K562 (cell line): ENCODE results near the gene ATP5MK. TPM values are rescaled to one million over a fixed set of nuclear protein-coding genes. Genes with fewer than 3 reads are reported as not detected.

Experiments
- ADNP ChIP-seq: fragments of 200-800 bp; sonication (Bioruptor generic); IDR thresholded peaks from 2 replicates; pipeline ENCODE4 v1.6.1; 2016; ENCODE audit warnings: missing genetic modification characterization, missing compliant biosample characterization
- CBX1 ChIP-seq: sonication (generic); IDR thresholded peaks from 2 replicates; pipeline ENCODE4 v1.6.1; 2016; ENCODE audit warnings: antibody characterized with exemption, low read depth, mild to moderate bottlenecking
- EGR1 ChIP-seq: fragments of 450-650 bp; conservative IDR thresholded peaks from 2 replicates; pipeline ENCODE4 v1.6.1; 2017; ENCODE audit warnings: mild to moderate bottlenecking
- KLF13 ChIP-seq: fragments of 450-650 bp; IDR thresholded peaks from 2 replicates; pipeline ENCODE4 v1.6.1; 2016; ENCODE audit warnings: missing genetic modification characterization, low read depth, mild to moderate bottlenecking, missing compliant biosample characterization, moderate library complexity, borderline replicate concordance
- MAZ ChIP-seq, 2 experiments: fragments of 450-650 bp in 1 of 2; sonication (generic) in 1 of 2; formaldehyde crosslinking; IDR thresholded peaks in 1 of 2; conservative IDR thresholded peaks in 1 of 2; 2 replicates each; pipeline versions ENCODE4 v1.4.0 to v1.5.0; 2020; ENCODE audit warnings: mild to moderate bottlenecking in 1 of 2, missing genetic modification reagents in 1 of 2
- MCM7 ChIP-seq, 2 experiments: fragments of 450-650 bp; IDR thresholded peaks; 2 replicates each; pipeline ENCODE4 v1.6.1; 2016 to 2018
- MYNN ChIP-seq, 2 experiments: sonication (generic); formaldehyde crosslinking in 1 of 2; IDR thresholded peaks; 2 replicates each; pipeline versions ENCODE4 v1.5.0 to v1.6.1; 2016 to 2020; ENCODE audit warnings: antibody characterized with exemption in 1 of 2, missing genetic modification reagents in 1 of 2
- NFATC3 ChIP-seq: fragments of 450-650 bp; IDR thresholded peaks from 2 replicates; pipeline ENCODE4 v1.6.1; 2017; ENCODE audit warnings: mild to moderate bottlenecking
- NFIX ChIP-seq: fragments of 250-450 bp; sonication (Bioruptor Pico); IDR thresholded peaks from 2 replicates; pipeline ENCODE4 v1.4.0; 2020; ENCODE audit warnings: low read depth, mild to moderate bottlenecking, moderate library complexity
- NONO ChIP-seq, 2 experiments: fragments of 200-400 bp in 1 of 2; fragments of 450-650 bp in 1 of 2; formaldehyde crosslinking in 1 of 2; IDR thresholded peaks; 2 replicates each; pipeline ENCODE4 v1.6.1; 2017; ENCODE audit warnings: low read depth in 2 of 2, mild to moderate bottlenecking in 2 of 2, moderate library complexity in 2 of 2, low read length in 1 of 2
- RB1 ChIP-seq: fragments of 450-650 bp; IDR thresholded peaks from 2 replicates; pipeline ENCODE4 v1.6.1; 2017; ENCODE audit warnings: low read depth, mild to moderate bottlenecking
- RFX5 ChIP-seq: IDR thresholded peaks from 2 replicates; pipeline ENCODE4 v1.6.1; 2011; ENCODE audit warnings: low read depth, mild to moderate bottlenecking, improper control_type of control experiment, low read length
- RHOXF2B ChIP-seq: fragments of 250-450 bp; sonication (Bioruptor Pico); conservative IDR thresholded peaks from 2 replicates; pipeline ENCODE4 v1.5.1; 2021
- XRCC3 ChIP-seq: fragments of 450-650 bp; IDR thresholded peaks from 2 replicates; pipeline ENCODE4 v1.6.1; 2017; ENCODE audit warnings: mild to moderate bottlenecking, moderate library complexity
- ZNF174 ChIP-seq: fragments of 250-450 bp; sonication (Bioruptor Pico); IDR thresholded peaks from 2 replicates; pipeline ENCODE4 v1.4.0; 2020; ENCODE audit warnings: mild to moderate bottlenecking
- polyA plus RNA-seq, 8 experiments: library from polyadenylated mRNA; depleted of rRNA in 4 of 8; stranded (reverse) in 5 of 8; unstranded in 3 of 8; fragments of >200 nt; fragmentation: Nextera tagmentation in 2 of 8; fragmentation: Illumina TruSeq in 1 of 8; extraction: Ambion mirVana in 2 of 8; extraction: Trizol in 1 of 8; gene quantifications; 2 replicates each; pipeline versions ENCODE4 v1.2.1 to v1.2.3, GENCODE V29; 2011 to 2014; ENCODE audit warnings: inconsistent platforms in 1 of 8, missing spikeins in 1 of 8
- total RNA-seq, 7 experiments: library from RNA; depleted of rRNA in 6 of 7; stranded (reverse); fragments of >200 nt in 6 of 7; fragmentation: Illumina TruSeq in 2 of 7; extraction: Trizol in 2 of 7; gene quantifications; 2 replicates each; pipeline versions ENCODE4 v1.2.1 to v1.2.3, GENCODE V29; 2011 to 2021; ENCODE audit warnings: low replicate concordance in 1 of 7
- TF ChIP-seq, protein P1 (sequence below): fragments of 250-450 bp; sonication (Bioruptor Pico); IDR thresholded peaks from 2 replicates; pipeline ENCODE4 v1.8.0; 2022; ENCODE audit warnings: inconsistent platforms, mild to moderate bottlenecking, moderate library complexity, borderline replicate concordance
- TF ChIP-seq, protein P2 (sequence below): fragments of 250-450 bp; sonication (Bioruptor Pico); IDR thresholded peaks from 2 replicates; pipeline ENCODE4 v1.8.0; 2021; ENCODE audit warnings: borderline replicate concordance, mild to moderate bottlenecking, moderate library complexity; ENCODE audit not compliant: poor library complexity, severe bottlenecking
- TF ChIP-seq, protein P3 (sequence below): sonication (generic); formaldehyde crosslinking; IDR thresholded peaks from 2 replicates; pipeline ENCODE4 v1.8.1; 2023; ENCODE audit warnings: mild to moderate bottlenecking, missing genetic modification reagents
- TF ChIP-seq, protein P4 (sequence below): sonication (generic); formaldehyde crosslinking; IDR thresholded peaks from 2 replicates; pipeline ENCODE4 v1.4.0; 2020; ENCODE audit warnings: mild to moderate bottlenecking, missing genetic modification reagents
- TF ChIP-seq, protein P5 (sequence below): fragments of 450-650 bp; IDR thresholded peaks from 2 replicates; pipeline ENCODE4 v1.6.1; 2014; ENCODE audit warnings: low read depth, mild to moderate bottlenecking, moderate library complexity, borderline replicate concordance

The ATP5MK gene
- total and polyA plus RNA-seq, 9 of the 15 experiments (the other 6 are each of a cell fraction or from before 2014, with no cell fraction given): 182 to 1,810 (median 741) TPM

DNA sequence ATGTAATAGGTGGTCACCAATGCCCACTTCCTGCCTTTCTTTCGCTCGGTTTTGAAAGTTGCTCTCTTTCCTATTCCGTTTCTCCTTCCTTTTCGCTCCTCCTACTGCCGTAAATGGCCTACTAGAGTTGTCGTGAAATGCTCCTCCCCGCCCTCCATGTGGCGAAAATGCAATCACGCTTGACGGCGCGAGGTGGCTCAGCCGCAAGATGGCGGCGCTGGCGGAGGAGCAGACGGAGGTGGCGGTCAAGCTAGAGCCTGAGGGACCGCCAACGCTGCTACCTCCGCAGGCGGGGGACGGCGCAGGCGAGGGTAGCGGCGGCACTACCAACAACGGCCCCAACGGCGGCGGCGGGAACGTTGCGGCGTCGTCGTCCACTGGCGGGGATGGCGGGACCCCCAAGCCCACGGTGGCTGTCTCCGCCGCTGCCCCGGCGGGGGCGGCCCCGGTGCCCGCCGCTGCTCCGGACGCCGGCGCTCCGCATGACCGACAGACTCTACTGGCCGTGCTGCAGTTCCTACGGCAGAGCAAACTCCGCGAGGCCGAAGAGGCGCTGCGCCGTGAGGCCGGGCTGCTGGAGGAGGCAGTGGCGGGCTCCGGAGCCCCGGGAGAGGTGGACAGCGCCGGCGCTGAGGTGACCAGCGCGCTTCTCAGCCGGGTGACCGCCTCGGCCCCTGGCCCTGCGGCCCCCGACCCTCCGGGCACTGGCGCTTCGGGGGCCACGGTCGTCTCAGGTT lies 28.3 kb downstream of the ATP5MK start, which contains the start of gene TAF5 (continued):
- TF ChIP-seq MYNN (IDR thresholded peaks at IDR 0.05) (no peak), MYNN (CRISPR knock-in tag; IDR thresholded peaks at IDR 0.05) (no peak), ZNF174 (CRISPR knock-in tag) (no peak), EGR1 (peak; percentile 56), RFX5 (no peak), XRCC3 (no peak), NONO (IDR thresholded peaks at IDR 0.05; ENCODE audit: low read depth in 2 of 2, low read length in 1 of 2) (no peak; a peak in 1 of 4 replicates), CBX1 (0 out of 2 replicates have a peak, but pooled peaks have one; percentile 21), ADNP (tag) (no peak), NFIX (no peak), MAZ (CRISPR knock-in tag; conservative IDR thresholded peaks at IDR 0.05 in 1 of 2, IDR thresholded peaks at IDR 0.05 in 1 of 2) (peak; percentile 64 to 76; a peak in 3 of 4 replicates), NFATC3 (no peak), RB1 (peak; percentile 79), MCM7 (IDR thresholded peaks at IDR 0.05) (no peak), KLF13 (no peak), RHOXF2B (CRISPR knock-in tag) (no peak)
- TF ChIP-seq, protein P1, sequence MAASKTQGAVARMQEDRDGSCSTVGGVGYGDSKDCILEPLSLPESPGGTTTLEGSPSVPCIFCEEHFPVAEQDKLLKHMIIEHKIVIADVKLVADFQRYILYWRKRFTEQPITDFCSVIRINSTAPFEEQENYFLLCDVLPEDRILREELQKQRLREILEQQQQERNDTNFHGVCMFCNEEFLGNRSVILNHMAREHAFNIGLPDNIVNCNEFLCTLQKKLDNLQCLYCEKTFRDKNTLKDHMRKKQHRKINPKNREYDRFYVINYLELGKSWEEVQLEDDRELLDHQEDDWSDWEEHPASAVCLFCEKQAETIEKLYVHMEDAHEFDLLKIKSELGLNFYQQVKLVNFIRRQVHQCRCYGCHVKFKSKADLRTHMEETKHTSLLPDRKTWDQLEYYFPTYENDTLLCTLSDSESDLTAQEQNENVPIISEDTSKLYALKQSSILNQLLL (CRISPR knock-in tag): no peak
- TF ChIP-seq, protein P2, sequence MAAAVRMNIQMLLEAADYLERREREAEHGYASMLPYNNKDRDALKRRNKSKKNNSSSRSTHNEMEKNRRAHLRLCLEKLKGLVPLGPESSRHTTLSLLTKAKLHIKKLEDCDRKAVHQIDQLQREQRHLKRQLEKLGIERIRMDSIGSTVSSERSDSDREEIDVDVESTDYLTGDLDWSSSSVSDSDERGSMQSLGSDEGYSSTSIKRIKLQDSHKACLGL (CRISPR knock-in tag): no peak
- TF ChIP-seq, protein P3, sequence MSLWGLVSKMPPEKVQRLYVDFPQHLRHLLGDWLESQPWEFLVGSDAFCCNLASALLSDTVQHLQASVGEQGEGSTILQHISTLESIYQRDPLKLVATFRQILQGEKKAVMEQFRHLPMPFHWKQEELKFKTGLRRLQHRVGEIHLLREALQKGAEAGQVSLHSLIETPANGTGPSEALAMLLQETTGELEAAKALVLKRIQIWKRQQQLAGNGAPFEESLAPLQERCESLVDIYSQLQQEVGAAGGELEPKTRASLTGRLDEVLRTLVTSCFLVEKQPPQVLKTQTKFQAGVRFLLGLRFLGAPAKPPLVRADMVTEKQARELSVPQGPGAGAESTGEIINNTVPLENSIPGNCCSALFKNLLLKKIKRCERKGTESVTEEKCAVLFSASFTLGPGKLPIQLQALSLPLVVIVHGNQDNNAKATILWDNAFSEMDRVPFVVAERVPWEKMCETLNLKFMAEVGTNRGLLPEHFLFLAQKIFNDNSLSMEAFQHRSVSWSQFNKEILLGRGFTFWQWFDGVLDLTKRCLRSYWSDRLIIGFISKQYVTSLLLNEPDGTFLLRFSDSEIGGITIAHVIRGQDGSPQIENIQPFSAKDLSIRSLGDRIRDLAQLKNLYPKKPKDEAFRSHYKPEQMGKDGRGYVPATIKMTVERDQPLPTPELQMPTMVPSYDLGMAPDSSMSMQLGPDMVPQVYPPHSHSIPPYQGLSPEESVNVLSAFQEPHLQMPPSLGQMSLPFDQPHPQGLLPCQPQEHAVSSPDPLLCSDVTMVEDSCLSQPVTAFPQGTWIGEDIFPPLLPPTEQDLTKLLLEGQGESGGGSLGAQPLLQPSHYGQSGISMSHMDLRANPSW (CRISPR knock-in tag): no peak
- TF ChIP-seq, protein P4, sequence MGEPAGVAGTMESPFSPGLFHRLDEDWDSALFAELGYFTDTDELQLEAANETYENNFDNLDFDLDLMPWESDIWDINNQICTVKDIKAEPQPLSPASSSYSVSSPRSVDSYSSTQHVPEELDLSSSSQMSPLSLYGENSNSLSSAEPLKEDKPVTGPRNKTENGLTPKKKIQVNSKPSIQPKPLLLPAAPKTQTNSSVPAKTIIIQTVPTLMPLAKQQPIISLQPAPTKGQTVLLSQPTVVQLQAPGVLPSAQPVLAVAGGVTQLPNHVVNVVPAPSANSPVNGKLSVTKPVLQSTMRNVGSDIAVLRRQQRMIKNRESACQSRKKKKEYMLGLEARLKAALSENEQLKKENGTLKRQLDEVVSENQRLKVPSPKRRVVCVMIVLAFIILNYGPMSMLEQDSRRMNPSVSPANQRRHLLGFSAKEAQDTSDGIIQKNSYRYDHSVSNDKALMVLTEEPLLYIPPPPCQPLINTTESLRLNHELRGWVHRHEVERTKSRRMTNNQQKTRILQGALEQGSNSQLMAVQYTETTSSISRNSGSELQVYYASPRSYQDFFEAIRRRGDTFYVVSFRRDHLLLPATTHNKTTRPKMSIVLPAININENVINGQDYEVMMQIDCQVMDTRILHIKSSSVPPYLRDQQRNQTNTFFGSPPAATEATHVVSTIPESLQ (CRISPR knock-in tag): no peak
- TF ChIP-seq, protein P5, sequence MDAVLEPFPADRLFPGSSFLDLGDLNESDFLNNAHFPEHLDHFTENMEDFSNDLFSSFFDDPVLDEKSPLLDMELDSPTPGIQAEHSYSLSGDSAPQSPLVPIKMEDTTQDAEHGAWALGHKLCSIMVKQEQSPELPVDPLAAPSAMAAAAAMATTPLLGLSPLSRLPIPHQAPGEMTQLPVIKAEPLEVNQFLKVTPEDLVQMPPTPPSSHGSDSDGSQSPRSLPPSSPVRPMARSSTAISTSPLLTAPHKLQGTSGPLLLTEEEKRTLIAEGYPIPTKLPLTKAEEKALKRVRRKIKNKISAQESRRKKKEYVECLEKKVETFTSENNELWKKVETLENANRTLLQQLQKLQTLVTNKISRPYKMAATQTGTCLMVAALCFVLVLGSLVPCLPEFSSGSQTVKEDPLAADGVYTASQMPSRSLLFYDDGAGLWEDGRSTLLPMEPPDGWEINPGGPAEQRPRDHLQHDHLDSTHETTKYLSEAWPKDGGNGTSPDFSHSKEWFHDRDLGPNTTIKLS: peak; percentile 33; the same call in 1 of the 2 replicates
